MV-4-11 (cell line): ENCODE results near the gene EGLN1.

Source experiments
- DNase-seq: peaks from one replicate; lab custom pipeline; 2025; lab: John Stamatoyannopoulos, UW

EGLN1 gene

DNA sequence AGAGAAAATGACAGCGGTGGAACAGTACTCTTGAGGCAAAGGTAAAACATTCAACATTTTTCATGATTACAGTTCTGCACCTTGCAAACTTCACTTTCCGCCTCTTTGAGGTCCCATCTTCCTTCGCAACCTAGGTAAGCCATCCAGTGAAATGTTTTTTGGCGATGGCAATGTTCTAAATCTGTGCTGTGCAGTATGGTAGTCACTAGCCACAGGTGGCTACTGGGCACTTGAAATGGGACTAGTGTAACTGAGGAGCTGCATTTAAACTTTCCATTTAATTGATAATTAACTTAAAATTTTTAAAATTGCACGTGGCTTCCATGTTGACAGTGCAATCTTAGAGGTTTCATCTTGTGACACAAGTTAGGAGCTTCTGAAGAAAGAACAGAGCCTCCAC, 97.4 kb downstream of the EGLN1 start:
- DNase-seq: no peak

GRCh38 chr1:231322880-231323530, 99.1 kb downstream of the EGLN1 start:
- DNase-seq: no peak

GRCh38 chr1:231319080-231319479, 103.0 kb downstream of the EGLN1 start:
- no peak for DNase-seq

DNA sequence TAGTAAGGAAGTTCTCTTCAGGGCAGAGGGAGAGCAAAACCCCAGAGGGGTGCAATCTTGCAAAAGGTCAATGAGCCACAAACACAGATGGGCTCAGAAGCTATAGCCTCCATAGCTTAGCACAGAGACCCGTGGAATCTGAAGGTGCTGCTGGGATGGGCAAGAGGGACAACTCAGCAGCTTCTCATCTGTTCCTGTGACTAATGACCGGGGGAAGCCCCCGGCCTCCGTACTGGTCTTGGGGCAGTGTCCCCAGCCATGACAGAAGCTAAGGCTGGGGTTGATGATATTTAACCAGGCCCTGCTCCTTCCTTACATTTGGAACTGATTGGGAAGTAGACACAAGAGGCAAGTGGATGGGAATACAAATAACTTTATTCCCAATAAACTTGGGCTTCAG, 103.5 kb downstream of the EGLN1 start:
- no peak for DNase-seq

DNA sequence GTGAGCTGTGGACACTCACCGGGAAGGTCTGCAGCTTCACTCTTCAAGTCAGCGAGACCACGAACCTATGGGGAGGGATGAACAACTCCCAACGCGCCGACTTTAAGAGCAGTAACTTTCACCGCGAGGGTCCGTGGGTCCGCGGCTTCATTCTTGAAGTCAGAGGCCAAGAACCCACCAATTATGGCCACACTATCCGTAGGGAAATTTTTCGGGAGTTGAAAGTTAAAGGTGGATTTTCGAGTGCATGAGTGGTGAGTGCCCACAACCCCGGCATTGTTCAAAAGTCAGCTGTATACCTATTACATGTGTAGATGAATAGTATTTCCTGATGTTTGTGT, 104.1 kb downstream of the EGLN1 start:
- no peak for DNase-seq

DNA sequence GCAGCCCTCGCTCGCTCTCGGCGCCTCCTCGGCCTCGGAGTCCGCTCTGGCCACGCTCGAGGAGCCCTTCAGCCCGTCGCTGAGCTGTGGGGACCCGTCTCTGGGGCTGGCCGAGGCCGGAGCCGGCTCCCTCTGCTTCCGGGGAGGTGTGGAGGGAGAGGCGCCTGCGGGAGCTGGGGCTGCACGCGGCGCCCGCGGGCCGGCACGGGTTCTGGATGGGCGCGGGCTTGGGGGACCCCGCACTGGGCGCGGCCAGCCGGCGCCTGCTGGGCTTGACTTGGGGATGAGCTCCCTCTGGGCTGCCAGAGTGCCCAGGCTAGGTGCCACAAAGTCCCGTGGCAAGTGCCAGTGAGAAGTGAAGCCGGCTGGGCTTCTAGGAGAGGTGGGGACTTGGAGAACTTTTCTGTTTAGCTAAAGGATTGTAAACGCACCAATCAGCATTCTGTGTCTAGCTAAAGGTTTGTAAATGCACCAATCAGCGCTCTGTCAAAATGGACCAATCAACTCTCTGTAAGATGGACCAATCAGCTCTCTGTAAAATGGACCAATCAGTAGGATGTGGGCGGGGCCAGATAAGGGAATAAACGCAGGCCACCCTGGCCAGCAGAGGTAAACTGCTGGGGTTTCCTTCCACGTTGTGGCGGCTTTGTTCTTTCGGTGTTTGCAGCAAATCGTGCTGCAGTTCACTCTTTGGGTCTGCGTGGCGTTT, 104.6 kb downstream of the EGLN1 start:
- no peak for DNase-seq

DNA sequence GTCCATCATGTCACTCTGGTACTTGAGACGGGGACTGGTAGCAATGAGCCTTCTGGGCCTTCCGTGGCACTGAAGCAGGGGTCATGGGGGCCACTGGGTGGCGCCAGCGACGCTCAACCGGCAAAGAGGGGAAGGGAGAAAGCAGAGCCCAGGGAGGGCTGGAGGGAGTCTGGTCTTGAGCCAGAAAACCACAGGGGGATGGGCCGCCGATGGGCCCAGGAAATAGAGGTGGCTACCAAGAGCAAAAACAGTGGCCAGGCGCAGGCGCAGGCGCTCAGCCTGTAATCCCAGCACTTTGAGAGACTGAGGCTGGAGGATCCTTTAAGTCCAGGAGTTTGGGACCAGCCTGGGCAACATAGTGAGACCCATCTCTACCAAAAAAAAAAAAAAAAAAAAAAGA, 106.2 kb downstream of the EGLN1 start:
- peak; percentile 41 for DNase-seq
